ENCODE measurements around the gene KYNU.
"Not testable (repeated sequence)": the region's sequence is repeated elsewhere in the genome, so short reads cannot be mapped to it uniquely, and the experiment has no call there.

The KYNU gene

GRCh38 chr2:142877216-142877838 is at the start of gene KYNU:
Gene KYNU (plus strand): TSS chr2:142877664. CDS start chr2:142885368, 7,704 bp downstream.
- no peak for DNase-seq

GRCh38 chr2:142834021-142834420 is 43.4 kb upstream of the KYNU start:
- DNase-seq: no peak

GRCh38 chr2:142840436-142840835 is 37.0 kb upstream of the KYNU start:
- DNase-seq: no peak

- DNase-seq: no peak
These were observed 35.7 kb upstream of the KYNU start for GRCh38 chr2:142841788-142842187.

- DNase-seq: no peak
These were observed 35.1 kb upstream of the KYNU start for GRCh38 chr2:142842369-142842768.

- DNase-seq: no peak
These were observed 33.7 kb upstream of the KYNU start for GRCh38 chr2:142843731-142844130.

GRCh38 chr2:142848023-142848606 is 29.3 kb upstream of the KYNU start:
- no peak for DNase-seq

DNA sequence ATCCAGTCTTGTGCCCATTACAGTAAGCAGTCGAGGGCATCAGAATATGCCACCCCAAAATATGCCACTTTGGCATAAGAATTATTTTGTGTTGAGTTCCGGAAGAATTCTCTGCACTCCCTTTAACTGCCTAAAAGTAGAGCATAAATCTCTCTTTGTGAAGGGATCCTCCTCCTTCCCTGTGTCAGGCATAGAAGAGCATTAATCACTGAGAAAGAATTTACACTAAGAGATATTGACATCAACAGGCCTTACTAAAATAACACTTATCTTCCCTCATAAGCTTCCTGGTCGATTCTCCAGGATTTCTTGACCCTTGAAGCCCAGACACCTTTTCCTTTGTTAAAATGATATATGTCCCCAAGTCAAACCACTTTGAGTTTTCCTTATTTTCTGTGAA is 27.6 kb upstream of the KYNU start:
- DNase-seq: no peak

- DNase-seq: no peak
These were observed 23.6 kb upstream of the KYNU start for GRCh38 chr2:142853912-142854311.

- no peak for DNase-seq
These were observed 20.0 kb upstream of the KYNU start for GRCh38 chr2:142857256-142858164.

GRCh38 chr2:142858961-142859360 is 18.5 kb upstream of the KYNU start:
- no peak for DNase-seq

DNA sequence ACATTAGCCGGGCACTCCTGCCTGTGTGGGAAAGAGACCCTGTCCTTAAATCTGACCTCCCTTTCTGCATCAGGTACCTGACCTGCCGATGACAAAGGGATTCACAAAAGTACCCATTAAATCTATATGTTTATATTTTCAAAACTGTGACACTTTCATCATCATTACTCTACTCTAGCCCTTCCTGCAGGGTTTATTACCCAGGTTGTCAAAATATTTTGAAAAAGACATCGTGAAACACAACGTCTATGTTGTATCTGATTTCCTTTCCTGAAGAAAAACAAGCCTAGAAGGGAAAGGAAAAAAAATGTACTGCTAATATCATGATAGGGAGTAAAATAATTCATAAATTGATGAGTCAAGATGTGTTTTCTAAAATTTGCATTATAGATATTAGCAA is 15.2 kb upstream of the KYNU start:
- no peak for DNase-seq

DNA sequence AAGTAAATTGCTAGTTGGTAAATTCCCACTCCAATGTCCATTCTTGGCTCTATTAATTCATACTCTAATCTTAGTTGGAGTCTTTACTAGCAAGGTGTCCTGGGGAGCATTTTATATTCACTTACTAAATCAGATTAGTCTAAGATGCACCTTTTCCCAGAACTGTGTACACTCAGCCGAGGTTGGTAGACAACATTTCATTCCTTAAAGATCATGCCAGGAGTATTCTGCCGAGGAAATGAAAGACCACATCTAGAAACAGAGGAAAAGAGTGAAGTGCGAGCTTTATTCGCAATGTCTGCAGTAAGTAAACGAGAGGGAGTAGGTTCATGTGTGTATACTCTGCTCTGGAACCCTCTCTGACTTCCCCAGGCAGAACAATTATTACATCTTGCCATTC is 14.6 kb upstream of the KYNU start:
- DNase-seq: no peak

- DNase-seq: no peak
These were observed 13.9 kb upstream of the KYNU start for GRCh38 chr2:142863485-142863961.

GRCh38 chr2:142864605-142865004 is 12.9 kb upstream of the KYNU start:
- not testable (repeated sequence) for DNase-seq

DNA sequence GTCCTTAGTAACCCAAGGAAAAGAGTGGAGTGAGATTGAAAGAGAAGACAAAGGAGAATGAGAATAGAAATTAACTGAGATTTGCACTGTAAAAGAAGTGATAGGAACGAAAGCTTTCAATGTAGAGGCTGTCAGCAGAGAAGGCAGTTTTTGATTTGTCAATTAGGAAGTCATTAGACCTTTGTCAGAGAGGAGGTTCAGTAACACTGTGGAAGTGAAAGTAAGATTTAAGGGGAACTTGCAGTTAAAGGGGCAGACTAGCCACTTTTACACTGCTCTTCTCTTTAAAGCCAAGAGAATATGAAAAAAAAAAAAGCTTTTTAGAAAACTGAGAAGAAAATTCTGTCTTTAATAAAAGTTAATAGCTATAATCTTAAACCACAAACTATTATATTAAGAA is 11.5 kb upstream of the KYNU start:
- no peak for DNase-seq

GRCh38 chr2:142866426-142866825 is 11.0 kb upstream of the KYNU start:
- no peak for DNase-seq

- DNase-seq: no peak
These were observed 10.3 kb upstream of the KYNU start for GRCh38 chr2:142867136-142867535.

- no peak for DNase-seq
These were observed 9.2 kb upstream of the KYNU start for GRCh38 chr2:142868229-142868762.

GRCh38 chr2:142869065-142869460 is 8.4 kb upstream of the KYNU start:
- not testable (repeated sequence) for DNase-seq

DNA sequence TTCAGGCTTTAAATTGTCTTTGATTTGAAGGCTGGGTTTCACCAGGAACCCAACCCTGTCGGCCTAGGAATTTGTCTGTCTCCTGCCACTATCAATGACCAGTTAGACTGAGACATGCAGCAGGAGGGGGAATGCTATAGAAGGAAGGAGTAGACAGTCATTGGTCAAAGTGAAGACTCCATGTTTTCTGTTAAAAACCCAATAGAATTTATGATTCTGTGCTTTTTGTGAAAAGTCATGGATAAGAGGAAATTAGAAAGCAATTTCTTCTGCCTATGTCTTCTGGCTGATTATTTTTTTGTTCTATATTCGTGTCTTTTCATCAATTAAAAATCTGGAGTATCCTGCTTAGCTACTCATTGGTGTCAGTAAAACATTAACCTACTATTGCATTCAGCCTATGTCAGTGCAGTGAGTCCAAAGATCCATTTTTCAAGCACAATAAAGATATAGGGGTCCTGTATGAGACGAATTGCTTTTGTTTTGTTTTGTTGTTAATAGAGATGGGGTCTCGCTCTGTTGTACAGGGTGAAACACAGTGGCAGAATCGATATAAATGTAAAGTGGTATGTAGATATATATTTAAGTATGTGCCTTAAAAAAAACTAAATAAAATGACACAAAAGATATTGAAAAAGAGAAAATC is 7.9 kb upstream of the KYNU start:
- DNase-seq: no peak

DNA sequence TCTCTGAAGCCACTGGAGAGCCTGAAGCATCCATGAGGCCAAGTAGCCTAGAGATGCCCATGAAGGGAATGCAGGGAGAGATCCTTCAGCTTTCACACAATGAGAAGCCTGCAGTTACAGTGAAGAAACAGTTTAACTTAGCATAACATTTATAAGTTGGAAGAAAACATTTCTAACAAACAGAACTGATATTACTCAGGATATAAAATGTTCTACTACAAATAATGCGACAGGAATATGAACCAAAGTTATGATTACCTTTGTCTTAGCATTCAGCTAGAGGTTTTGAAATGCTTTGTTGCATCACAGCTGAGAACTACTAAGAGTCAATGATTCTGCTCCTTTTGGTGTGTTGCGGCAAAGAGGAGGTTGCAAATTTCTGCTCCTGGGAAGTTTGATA is 6.9 kb upstream of the KYNU start:
- no peak for DNase-seq

- no peak for DNase-seq
These were observed 6.1 kb upstream of the KYNU start for GRCh38 chr2:142871396-142871795.

All from NCI-H226 (cell line).